ENCODE results near the gene PRRT4. TPM values are rescaled to one million over a fixed set of nuclear protein-coding genes. Genes with fewer than 3 reads are reported as not detected.

Gene PRRT4
- total and polyA plus RNA-seq, 2 of the 13 experiments (the other 11 are each of a cell fraction or from before 2014, with no cell fraction given), result not detected

- no peak for TF ChIP-seq HNF1B (CRISPR knock-in tag; IDR thresholded peaks at IDR 0.05)
- no peak for TF ChIP-seq CHD4 (IDR thresholded peaks at IDR 0.05; ENCODE audit: borderline replicate concordance, low read length)
- no peak for TF ChIP-seq MAZ (IDR thresholded peaks at IDR 0.05; ENCODE audit: borderline replicate concordance, low read depth, low read length)
- no peak for TF ChIP-seq MAZ (CRISPR knock-in tag; IDR thresholded peaks at IDR 0.05; ENCODE audit: low read depth)
- TF ChIP-seq NFYB (CRISPR knock-in tag; IDR thresholded peaks at IDR 0.05), result no peak
- TF ChIP-seq TMF1 (CRISPR knock-in tag; IDR thresholded peaks at IDR 0.05; ENCODE audit: low read depth), result no peak
- TF ChIP-seq ESRRA (CRISPR knock-in tag; IDR thresholded peaks at IDR 0.05; ENCODE audit: low read depth), result peak; percentile 92
- TF ChIP-seq ZNF503 (CRISPR knock-in tag; IDR thresholded peaks at IDR 0.05), result no peak
- no peak; the same call in 1 of the 2 replicates for TF ChIP-seq YEATS2 (CRISPR knock-in tag; IDR thresholded peaks at IDR 0.05; ENCODE audit: borderline replicate concordance)
- TF ChIP-seq NCOA5 (CRISPR knock-in tag; IDR thresholded peaks at IDR 0.05), result no peak
- TF ChIP-seq CERS6 (CRISPR knock-in tag; IDR thresholded peaks at IDR 0.05), result no peak
- TF ChIP-seq, protein P1, sequence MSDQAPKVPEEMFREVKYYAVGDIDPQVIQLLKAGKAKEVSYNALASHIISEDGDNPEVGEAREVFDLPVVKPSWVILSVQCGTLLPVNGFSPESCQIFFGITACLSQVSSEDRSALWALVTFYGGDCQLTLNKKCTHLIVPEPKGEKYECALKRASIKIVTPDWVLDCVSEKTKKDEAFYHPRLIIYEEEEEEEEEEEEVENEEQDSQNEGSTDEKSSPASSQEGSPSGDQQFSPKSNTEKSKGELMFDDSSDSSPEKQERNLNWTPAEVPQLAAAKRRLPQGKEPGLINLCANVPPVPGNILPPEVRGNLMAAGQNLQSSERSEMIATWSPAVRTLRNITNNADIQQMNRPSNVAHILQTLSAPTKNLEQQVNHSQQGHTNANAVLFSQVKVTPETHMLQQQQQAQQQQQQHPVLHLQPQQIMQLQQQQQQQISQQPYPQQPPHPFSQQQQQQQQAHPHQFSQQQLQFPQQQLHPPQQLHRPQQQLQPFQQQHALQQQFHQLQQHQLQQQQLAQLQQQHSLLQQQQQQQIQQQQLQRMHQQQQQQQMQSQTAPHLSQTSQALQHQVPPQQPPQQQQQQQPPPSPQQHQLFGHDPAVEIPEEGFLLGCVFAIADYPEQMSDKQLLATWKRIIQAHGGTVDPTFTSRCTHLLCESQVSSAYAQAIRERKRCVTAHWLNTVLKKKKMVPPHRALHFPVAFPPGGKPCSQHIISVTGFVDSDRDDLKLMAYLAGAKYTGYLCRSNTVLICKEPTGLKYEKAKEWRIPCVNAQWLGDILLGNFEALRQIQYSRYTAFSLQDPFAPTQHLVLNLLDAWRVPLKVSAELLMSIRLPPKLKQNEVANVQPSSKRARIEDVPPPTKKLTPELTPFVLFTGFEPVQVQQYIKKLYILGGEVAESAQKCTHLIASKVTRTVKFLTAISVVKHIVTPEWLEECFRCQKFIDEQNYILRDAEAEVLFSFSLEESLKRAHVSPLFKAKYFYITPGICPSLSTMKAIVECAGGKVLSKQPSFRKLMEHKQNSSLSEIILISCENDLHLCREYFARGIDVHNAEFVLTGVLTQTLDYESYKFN (CRISPR knock-in tag; conservative IDR thresholded peaks at IDR 0.05), result peak; percentile 90
- no peak for TF ChIP-seq ZNF10 (CRISPR knock-in tag; IDR thresholded peaks at IDR 0.05; ENCODE audit: borderline replicate concordance, low read depth)
- TF ChIP-seq ZNF558 (CRISPR knock-in tag; IDR thresholded peaks at IDR 0.05; ENCODE audit: borderline replicate concordance), result no peak
- TF ChIP-seq TBP (CRISPR knock-in tag; IDR thresholded peaks at IDR 0.05), result no peak
- TF ChIP-seq SSRP1 (CRISPR knock-in tag; IDR thresholded peaks at IDR 0.05), result no peak
- TF ChIP-seq TOPORS (CRISPR knock-in tag; IDR thresholded peaks at IDR 0.05), result no peak
- TF ChIP-seq, protein P2, sequence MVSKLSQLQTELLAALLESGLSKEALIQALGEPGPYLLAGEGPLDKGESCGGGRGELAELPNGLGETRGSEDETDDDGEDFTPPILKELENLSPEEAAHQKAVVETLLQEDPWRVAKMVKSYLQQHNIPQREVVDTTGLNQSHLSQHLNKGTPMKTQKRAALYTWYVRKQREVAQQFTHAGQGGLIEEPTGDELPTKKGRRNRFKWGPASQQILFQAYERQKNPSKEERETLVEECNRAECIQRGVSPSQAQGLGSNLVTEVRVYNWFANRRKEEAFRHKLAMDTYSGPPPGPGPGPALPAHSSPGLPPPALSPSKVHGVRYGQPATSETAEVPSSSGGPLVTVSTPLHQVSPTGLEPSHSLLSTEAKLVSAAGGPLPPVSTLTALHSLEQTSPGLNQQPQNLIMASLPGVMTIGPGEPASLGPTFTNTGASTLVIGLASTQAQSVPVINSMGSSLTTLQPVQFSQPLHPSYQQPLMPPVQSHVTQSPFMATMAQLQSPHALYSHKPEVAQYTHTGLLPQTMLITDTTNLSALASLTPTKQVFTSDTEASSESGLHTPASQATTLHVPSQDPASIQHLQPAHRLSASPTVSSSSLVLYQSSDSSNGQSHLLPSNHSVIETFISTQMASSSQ (IDR thresholded peaks at IDR 0.05; ENCODE audit: low read depth), result no peak
- TF ChIP-seq, protein P2 (CRISPR knock-in tag; IDR thresholded peaks at IDR 0.05; ENCODE audit: borderline replicate concordance), result no peak
Measured at GRCh38 chr7:128310499-128310898, 51.0 kb downstream of the PRRT4 start (continued).

All from HepG2 (cell line).